GM04504 (cell line): ENCODE results near the gene GRM7.

Source experiments
- DNase-seq: peaks from one replicate; pipeline ENCODE4 v3.0.0-alpha.2; 2012; ENCODE audit warnings: low read depth

The GRM7 gene

DNA sequence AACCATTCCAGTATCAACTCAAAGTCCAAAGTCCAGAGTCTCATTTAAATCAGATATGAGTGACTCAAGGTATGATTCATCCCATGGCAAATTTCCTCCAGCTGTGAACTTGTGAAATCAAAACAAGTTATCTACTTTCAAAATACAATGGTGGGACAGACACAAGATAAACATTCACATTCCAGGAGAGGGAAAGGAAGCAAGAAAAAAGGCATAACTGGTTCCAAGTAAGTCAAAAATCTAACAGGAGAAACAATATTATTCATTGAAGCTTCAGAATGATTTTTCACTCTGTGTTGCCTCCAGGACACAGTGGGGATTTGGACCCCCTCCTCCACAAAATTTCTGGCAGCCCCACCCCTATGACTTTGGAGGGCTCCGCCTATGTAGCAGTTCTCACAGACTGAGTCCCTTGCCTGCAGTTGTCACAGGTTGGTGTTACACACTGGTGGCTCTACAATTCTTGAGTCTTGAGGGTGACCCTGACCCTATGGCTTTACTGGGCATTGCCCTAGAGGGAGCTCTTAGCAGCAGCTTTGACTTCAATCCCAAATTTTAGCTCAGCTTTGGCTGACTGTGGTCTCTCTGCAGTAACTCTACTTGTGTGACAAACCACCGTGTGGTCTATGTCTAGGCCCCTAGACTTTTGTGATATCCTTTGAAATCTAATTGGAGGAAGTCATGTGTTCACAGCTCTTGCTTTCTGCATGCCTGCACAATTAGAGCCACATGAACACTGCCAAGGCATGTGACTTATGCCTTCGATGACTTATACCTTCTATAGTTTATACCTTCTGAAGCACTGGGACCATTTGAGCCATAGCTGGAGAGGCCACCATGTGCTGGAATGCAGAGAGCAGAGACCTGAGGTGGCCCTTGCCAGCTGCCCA lies 644.2 kb downstream of the GRM7 start:
- no peak for DNase-seq

DNA sequence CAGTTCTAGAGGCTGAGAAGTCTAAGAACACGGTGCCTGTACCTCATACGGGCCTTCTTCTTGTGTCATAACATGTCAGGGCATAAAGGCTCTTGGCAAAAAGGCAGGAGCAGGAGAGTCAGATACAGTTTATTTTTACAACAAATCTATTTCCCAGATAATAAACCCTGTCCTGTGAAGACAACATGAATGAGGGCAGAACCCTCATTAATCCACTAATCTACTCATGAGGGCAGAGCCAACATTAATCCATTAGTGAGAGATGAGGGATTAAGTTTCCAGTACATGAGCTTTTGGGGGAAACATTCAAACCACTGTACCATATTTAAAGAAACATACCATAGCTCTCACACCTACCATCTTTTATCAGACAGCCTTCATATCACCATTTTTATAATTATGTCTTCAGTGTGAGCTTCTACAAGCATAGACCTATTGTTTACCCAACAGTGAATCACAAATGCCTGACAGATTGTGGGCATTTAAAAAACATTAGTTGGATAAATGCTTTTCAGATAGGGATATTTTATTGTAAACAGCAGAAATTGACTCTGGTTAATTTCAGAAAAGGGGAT lies 645.8 kb downstream of the GRM7 start:
- DNase-seq = no peak

DNA sequence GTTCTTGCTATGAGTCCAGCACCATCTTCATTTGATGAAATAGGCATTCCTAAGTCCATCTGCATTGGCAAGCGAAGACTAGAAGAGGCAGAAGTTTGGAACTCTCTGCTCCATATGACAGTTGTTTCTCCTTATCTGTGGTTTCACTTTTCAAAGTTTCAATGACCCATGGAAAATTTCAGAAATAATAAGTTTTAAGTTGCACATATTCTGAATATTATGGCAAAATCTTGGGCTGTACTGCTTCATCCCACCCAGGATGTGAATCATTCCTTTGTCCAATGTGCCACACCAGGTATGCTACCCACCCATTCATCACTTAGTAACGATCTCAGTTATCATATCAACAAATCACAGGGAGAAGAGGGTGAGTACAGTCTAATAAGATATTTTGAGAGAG lies 647.9 kb downstream of the GRM7 start:
- DNase-seq = no peak

DNA sequence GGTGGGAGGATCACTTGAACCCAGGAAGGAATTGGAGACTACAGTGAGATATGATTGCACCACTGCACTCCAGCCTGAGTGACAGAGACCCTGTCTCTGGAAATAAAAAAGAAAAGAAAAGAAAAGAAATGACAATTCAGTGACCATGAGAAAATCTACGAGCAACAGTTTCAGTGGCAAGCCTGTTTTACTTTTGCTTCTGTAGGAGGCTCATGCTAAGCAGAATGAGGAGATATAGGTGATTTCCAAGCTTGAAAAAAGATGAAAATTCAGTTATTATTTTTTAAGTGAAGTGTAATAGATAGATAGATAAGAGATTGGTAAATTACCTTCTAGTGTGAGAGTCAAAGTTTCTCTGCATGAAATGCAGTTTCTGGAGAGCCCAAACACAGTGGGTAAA lies 651.1 kb downstream of the GRM7 start:
- DNase-seq = no peak

DNA sequence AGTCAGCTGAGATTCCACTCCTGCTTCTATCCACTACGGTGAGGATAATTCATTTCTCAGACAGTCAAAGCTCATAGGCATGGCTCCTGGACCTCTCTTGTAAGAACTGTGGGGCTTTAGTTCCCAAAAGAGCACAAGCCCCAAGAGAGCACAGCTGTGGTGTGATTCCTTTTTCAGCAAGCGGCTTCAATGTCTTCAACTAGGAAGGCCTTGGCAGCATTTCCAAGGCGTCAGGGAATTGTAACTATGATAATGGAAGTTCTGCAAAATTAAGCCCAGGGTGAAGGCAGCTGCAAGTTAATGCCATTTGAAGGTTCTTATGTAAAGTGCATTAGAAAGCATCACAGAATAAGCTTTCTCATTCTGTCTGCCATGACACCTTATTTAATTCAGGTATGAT lies 657.1 kb downstream of the GRM7 start:
- no peak for DNase-seq

DNA sequence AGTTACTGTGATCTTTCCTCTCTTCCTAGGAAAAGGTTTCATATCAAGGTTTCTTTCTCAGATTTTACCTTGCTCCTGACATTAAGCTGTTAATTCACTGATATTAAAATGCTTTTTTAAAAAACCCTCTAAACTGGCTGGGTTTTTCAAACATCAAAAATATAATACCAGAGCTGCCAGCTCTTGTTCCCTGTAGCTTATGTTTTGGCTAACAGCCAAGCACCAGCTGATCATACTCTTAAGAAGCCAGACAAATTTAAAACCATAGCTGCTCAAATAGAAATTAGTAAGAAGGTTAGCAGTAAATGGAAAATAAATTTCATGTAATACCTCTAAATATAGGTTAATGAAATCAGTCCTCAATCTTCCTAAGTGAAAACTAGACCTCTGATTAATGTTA lies 657.5 kb downstream of the GRM7 start:
- no peak for DNase-seq

DNA sequence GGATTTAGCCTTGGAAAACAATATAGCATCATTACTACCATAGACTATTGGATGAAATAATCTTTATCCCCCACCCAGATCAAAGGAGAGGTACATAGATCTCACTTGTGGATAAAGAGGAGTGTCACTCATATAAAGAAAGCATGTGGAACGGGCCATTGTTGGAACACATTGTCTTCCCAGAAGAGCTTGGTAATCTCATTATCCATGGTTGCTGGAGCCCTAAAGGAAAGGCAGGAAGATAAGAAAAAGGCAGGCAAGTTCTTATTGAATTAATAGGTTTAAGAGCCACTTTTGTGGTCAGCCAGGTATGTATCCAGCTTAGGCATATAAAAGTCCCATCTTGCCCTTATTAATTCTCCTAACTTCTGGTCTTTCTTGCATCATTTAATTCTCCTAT lies 659.1 kb downstream of the GRM7 start:
- no peak for DNase-seq

DNA sequence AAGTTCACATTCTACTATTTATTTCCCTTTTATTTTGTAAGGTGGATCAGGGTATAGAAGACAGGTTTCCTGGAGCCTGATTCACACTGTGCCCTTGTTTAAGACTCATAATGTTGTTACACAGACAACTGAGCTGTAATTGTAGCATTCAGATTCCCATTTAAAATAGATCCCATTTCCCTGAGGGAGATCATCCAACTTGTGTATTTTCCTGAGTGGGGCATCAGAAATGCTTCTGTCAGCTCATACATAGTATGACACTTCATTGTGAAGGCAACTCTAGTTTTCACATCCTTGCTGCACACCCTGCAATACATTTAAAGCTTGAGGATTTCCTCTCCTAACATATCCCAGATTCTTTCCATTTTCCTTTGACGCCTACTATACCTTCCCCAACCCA lies 659.7 kb downstream of the GRM7 start:
- DNase-seq = no peak

DNA sequence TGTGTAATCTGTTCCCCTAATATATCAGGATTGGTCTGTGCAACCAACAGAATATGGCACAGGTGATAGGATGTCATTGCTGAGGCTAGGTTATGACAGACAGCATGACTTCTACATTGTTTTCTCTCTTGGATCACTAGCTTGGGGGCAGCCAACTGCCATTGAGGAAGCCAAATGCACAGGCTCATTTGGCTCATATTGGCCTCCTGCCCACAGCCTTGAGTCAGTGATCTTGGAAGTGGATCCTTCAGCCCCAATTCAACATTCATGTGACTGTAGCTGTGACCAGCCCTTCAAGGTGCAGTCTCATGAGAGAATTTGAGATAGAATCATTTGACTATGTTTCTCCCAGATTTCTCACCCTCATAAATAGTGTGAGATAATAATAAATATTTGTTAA lies 675.6 kb downstream of the GRM7 start:
- DNase-seq = no peak

DNA sequence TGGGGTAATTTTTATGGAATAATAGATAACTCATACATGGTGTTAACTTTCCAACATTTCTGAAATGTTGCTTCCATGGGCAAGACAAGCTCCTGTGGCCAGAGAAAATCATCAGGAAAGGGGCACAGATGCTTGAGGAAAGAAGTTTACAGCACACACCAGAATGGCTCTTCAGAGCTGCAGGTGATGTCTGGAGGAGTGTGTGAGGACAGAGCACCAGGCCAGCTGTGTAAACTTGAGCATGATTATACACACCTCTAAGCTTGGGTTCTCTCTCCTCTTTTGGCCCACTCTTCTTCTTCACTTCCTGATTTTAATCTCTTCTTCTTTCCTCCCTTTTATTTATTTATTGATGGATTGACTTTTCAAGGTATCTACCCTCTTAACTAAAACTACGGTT lies 676.0 kb downstream of the GRM7 start:
- DNase-seq = no peak

DNA sequence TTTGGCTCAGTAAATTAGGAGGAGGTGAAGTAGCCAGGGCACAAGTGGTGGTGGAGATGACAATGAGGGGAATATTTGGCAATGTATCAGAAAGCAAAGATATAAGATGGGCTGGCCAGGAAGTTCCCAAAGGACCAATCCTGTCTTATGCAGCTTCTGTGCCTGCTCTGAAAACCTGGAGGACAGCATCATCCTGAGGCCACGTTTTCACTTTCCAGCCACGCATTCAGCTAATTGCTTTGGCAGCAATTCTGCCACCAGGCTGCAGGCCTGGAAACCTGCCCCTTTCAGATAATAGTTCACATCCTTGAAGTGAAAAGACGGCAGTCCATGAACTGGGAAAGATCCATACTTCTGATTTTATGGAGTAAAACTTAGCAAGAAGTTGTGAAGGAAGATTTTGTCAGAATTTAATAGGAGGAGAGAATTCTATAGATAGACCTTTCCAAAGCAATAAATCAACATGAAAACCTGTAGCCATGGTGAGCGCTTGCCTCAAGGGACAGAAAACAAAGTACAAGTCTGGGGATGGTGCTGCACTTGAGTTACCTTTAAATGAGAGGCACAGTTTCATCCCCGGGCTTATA lies 682.5 kb downstream of the GRM7 start:
- DNase-seq = no peak

DNA sequence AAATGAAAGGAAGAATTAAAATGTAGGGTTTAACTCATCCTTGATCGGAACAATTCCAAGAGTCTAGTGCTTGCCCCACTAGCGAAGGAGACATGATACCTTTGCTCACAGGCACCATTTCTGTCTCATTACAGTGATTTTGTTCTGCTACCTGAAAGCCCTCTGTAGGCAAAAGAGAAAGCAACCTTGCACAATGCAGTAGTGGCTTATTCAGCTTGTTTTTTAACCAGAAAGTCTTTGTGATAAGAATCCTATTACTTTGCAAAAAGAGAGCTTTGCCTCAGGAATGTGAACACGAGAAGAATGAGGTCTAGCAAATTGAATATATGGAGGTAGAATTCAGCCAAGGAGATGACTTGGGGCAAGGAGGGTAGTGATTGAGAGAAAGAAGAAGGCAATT lies 684.4 kb downstream of the GRM7 start:
- no peak for DNase-seq

DNA sequence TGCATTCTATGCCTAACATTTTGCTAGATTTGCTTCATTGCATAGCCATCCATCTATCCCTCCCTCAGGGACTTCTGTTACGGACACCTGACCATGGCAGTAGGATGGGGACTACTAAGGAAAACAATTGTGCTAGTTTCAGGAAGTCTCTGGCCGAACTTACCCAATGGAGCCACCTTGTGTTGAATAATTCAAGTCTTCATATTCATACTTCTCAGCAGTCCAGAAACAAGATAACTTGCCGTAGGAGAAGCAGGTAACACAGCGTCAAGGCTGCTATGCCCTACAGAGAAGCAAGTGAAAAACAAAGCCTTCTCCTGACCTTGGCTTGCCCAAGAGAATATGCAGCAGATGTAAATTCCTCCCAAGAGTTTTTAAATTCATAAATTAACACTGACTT lies 685.3 kb downstream of the GRM7 start:
- DNase-seq = no peak

DNA sequence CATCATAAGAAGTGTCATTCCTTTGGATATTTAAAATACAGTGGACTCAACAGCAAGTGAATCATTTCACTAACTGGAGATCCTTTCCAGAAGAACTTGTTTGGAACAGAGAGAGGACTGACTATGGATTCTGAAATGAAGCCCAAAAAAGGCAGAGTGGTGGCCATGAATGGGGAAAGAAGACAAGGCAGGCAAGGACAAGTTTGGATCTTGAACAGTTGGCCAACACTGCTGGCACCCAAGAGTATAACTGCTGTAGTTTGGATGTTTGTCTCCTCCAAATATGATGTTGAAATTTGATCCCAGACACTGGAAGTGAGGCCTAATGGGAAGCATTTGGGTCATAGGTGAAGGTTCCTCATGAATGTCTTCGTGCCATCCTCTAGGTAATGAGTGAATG lies 686.9 kb downstream of the GRM7 start:
- DNase-seq = no peak

DNA sequence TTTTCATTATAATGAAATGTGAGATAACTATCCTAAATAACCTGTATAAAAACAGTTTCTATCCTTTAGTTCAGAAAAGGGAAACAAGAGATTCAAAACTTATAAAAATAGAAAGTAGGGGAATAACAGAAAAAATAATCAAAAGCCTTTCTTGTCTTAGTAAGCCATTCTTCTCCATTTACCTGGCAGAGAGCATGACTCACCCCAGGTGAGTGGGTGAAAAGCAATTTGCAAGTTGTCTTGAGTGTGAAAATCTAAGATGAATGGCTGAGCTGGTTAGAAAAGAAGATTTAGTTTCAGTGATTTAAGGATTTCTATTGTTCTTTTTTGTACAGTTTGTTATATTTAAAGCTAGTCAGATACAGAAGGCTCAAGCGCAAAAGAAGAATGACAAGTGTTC lies 702.0 kb downstream of the GRM7 start:
- DNase-seq = no peak

DNA sequence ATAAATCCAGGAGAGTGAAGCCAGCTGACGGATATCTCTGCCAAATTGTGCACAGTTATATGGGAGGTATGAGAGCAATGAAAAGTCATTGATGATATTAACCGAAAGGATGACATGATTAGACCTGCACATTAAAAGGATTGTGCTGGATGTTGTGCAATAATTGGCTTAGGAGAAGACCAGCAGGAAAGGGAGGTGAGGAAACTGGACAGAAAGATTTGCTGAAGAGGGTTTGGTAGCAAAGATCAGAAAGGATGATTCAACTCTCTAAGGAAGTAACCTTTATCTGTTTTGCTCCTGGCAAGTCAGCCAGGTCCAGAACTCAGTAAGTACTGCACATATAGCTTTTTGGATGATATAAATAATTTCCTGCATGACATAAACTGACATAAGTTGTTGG lies 704.7 kb downstream of the GRM7 start:
- DNase-seq = no peak

DNA sequence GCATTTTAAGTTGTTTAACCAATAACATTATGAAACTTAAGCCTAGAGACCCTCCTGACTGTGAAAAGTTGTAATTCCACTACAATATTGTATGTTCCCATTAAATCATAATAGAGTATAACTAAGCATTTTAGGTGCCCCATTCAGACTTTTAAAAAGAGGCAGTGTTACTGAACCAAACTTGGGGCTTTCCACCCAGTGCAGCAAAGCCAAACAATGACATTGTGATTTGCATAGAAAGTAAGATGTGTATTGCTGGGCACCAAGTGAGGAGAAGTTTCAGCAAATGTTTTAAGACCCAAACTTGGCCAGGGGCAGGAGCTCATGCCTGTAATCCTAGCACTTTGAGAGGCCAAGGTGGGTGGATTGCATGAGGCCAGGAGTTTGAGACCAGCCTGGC lies 706.2 kb downstream of the GRM7 start:
- DNase-seq = no peak

DNA sequence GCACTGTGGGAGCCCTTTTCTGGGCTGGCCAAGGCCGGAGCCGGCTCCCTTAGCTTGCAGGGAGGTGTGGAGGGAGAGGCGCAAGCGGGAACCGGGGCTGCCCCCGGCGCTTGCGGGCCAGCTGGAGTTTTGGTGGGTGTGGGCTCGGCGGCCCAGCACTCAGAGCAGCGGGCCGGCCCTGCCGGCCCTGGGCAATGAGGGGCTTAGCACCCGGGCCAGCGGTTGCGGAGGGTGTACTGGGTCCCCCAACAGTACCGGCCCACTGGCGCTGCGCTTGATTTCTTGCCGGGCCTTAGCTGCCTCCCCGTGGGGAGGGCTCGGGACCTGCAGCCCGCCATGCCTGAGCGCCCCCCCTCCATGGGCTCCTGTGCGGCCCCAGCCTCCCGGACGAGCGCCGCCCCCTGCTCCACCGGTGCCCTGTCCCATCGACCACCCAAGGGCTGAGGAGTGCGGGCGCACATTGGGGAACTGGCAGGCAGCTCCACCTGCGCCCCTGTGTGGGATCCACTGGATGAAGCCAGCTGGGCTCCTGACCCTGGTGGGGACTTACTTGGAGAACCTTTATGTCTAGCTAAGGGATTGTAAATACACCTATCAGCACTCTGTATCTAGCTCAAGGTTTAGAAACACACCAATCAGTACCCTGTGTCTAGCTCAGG lies 707.7 kb downstream of the GRM7 start:
- DNase-seq = no peak

DNA sequence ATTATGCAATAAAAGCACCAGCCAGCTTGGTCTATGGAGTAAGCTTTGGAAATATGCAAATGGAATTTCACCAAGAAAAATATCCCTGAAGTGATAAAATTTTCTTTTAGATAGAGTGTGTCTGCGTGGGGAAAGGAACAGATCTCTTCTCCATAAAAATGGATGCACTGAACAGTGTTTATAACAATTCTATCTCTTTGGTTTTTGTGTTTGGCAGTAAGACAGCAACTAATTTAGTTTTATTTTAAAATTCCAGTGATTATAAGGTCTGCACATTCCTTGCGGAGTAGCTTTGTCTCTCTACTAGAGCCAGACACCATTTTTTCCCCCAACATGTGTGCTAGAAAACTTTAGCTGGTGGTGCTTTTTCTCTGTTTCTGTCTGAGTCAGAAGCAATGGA lies 712.4 kb downstream of the GRM7 start:
- DNase-seq = no peak

DNA sequence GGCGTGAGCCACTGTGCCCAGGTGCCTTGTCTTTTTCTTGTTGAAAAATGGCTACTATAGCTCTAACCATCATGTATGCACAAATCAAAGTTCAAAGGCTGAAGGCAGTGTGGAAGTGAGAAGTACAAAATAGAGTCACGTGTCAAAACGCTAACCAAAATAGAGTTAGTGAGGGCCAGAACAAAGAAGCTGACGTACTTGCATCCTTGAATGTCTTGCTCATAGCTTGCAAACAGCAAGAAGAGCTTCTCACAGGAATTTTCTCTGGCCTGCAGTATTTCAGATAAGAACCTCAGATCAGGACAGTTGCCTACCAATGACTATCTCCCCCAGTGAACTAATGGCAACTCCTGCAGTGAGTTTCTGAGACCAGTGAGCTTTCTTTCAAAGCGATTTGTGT lies 713.5 kb downstream of the GRM7 start:
- DNase-seq = no peak

DNA sequence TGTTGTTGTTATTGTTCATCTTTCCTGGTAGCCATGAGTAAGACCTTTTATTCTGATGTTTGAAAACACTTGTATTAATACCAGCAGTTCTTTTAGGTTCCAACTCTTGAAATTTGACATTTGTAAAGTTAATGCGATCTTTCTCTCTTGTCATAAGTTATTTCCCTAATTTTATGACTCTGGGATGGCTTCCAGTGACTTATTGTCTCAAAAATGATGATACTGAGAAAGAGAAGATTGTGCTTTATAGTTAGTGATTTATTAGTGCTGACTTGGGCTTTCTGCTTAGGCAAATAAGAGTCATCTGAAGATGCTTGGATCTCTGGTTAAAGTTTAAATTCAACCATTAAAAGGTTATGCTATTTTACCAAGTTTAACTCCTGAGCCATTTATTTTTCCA lies 715.2 kb downstream of the GRM7 start:
- DNase-seq = no peak

DNA sequence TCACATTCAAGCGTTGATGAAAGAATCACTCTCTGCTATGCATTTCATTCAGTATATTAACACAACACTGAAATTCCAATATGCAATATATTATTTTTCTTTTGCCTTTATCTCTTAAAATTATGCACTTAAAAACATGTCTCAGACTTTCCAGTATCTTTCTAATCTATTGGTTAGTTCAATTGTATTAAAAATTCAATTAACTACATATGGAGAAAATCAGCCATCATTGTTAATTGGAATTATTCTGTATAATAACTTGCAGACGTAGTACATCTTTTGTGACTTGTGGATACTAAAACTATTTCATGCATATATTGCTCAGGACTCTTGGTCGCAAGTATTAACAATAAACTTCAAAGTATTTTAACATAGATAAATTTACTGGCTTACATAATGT lies 715.6 kb downstream of the GRM7 start:
- no peak for DNase-seq

DNA sequence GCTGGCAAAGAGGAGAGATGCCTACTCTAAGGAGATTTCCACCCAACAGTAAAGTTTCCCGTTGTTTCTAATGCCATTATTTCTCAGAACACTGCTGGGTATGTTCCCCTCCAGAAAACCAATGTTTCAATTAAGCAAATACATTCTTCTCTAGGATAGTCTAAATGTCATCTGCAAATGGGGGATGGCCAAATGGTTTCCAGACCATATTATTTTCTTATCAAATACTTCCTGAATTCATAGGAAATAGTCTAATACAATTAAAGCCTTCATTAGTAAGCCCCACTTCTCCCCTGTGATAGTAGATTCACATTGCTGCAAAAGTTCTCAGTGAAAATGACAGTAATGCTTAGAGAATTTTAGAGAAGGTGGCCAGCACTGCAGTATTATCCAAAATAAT lies 716.6 kb downstream of the GRM7 start:
- no peak for DNase-seq
